HG02938 (cell line): ENCODE results near the gene EMILIN1.
A peak's percentile ranks its signal among the peaks of the same experiment; 100 is the strongest.
"Not testable (repeated sequence)": the region's sequence is repeated elsewhere in the genome, so short reads cannot be mapped to it uniquely, and the experiment has no call there.

Source experiments
- ATAC-seq: cut with Tn5 transposase; IDR thresholded peaks from one replicate; pipeline ENCODE4 v1.9.1; 2021; ENCODE audit warnings: mild to moderate bottlenecking, moderate library complexity; ENCODE audit not compliant: unreplicated experiment

Gene EMILIN1

GRCh38 chr2:27053776-27054175 lies 24.6 kb upstream of the EMILIN1 start:
- no peak for ATAC-seq

GRCh38 chr2:27054721-27055120 lies 23.7 kb upstream of the EMILIN1 start:
- ATAC-seq = no peak

GRCh38 chr2:27057184-27057583 lies 21.2 kb upstream of the EMILIN1 start:
- ATAC-seq = no peak

GRCh38 chr2:27058210-27058609 lies 20.2 kb upstream of the EMILIN1 start:
- no peak for ATAC-seq

GRCh38 chr2:27059141-27059820 lies 19.1 kb upstream of the EMILIN1 start:
- no peak for ATAC-seq

GRCh38 chr2:27060323-27060722 lies 18.1 kb upstream of the EMILIN1 start:
- no peak for ATAC-seq

GRCh38 chr2:27065128-27065527 lies 13.3 kb upstream of the EMILIN1 start:
- ATAC-seq = no peak

GRCh38 chr2:27067385-27067784 lies 11.0 kb upstream of the EMILIN1 start:
- no peak for ATAC-seq

GRCh38 chr2:27069436-27069835 lies 9.0 kb upstream of the EMILIN1 start:
- no peak for ATAC-seq

- no peak for ATAC-seq
Measured at GRCh38 chr2:27069961-27070618, 8.3 kb upstream of the EMILIN1 start.

GRCh38 chr2:27070653-27071276 lies 7.7 kb upstream of the EMILIN1 start:
- peak; percentile 14 for ATAC-seq

GRCh38 chr2:27071277-27071989 lies 7.0 kb upstream of the EMILIN1 start, which contains the start of gene OST4:
Gene OST4, minus strand, starts transcription at chr2:27071654.
- peak; percentile 78 for ATAC-seq

- ATAC-seq = peak; percentile 25
Measured at GRCh38 chr2:27071990-27072830, 6.2 kb upstream of the EMILIN1 start.

GRCh38 chr2:27072920-27073319 lies 5.5 kb upstream of the EMILIN1 start:
- ATAC-seq = no peak

- no peak for ATAC-seq
Measured at GRCh38 chr2:27073782-27074181, 4.6 kb upstream of the EMILIN1 start.

GRCh38 chr2:27074738-27075565 lies 3.5 kb upstream of the EMILIN1 start:
- no peak for ATAC-seq

- not testable (repeated sequence) for ATAC-seq
Measured at GRCh38 chr2:27075566-27075871, 2.9 kb upstream of the EMILIN1 start.

GRCh38 chr2:27076323-27076722 lies 2.1 kb upstream of the EMILIN1 start:
- ATAC-seq = no peak

GRCh38 chr2:27077231-27077630 lies 1.2 kb upstream of the EMILIN1 start:
- ATAC-seq = no peak
